ENCODE results near the gene ZNF132. TPM values are rescaled to one million over a fixed set of nuclear protein-coding genes. Genes with fewer than 3 reads are reported as not detected.

Gene ZNF132
- polyA plus RNA-seq, 2 donors: 0.83 to 0.89 TPM

- 77 to 85% methylated on average over 4 of the region's 4 CpGs for WGBS, 2 donors
- Histone ChIP-seq H3K27ac (ENCODE audit: low read depth in 2 of 2, low read length in 1 of 2) (peak overlapping the region in 1 of 2 donors; percentile 96), H3K9me3 (ENCODE audit: control insufficient read depth in 2 of 2, insufficient read depth in 1 of 2, low read depth in 1 of 2, low read length in 1 of 2) (no peaks in the 10 kb centered on the region), H3K27me3 (ENCODE audit: control insufficient read depth in 1 of 2, insufficient read depth in 2 of 2, low read length in 2 of 2) (no peaks in the 10 kb centered on the region), H3K4me3 (ENCODE audit: low read depth in 1 of 2, low read length in 2 of 2) (no peak overlapping the region), H3K4me1 (ENCODE audit: control insufficient read depth in 2 of 2, insufficient read depth in 2 of 2, low read length in 1 of 2) (peaks cover 7 to 23% of the 10 kb centered on the region in 2 donors), H3K36me3 (ENCODE audit: control insufficient read depth in 2 of 2, insufficient read depth in 2 of 2, low read length in 1 of 2) (peaks cover 4 to 18% of the 10 kb centered on the region in 2 donors)
These were observed 46.3 kb downstream of the ZNF132 start for GRCh38 chr19:58393725-58394033.

GRCh38 chr19:58392945-58393724 is 46.8 kb downstream of the ZNF132 start:
- H3K9me3 ChIP-seq (ENCODE audit: control insufficient read depth in 2 of 2, insufficient read depth in 1 of 2, low read depth in 1 of 2, low read length in 1 of 2): no peaks in the 10 kb centered on the region
- H3K4me1 ChIP-seq (ENCODE audit: control insufficient read depth in 2 of 2, insufficient read depth in 2 of 2, low read length in 1 of 2): peaks cover 7 to 24% of the 10 kb centered on the region in 2 donors
- peak overlapping the region in 1 of 2 donors; percentile 42 for H3K27ac ChIP-seq (ENCODE audit: low read depth in 2 of 2, low read length in 1 of 2)
- 88 to 91% methylated on average over 26 of the region's 26 CpGs for WGBS, 2 donors
- H3K27me3 ChIP-seq (ENCODE audit: control insufficient read depth in 1 of 2, insufficient read depth in 2 of 2, low read length in 2 of 2): no peaks in the 10 kb centered on the region
- H3K36me3 ChIP-seq (ENCODE audit: control insufficient read depth in 2 of 2, insufficient read depth in 2 of 2, low read length in 1 of 2): peaks cover 4 to 19% of the 10 kb centered on the region in 2 donors
- no peak overlapping the region for H3K4me3 ChIP-seq (ENCODE audit: low read depth in 1 of 2, low read length in 2 of 2)

GRCh38 chr19:58388175-58388526 is 51.8 kb downstream of the ZNF132 start:
- WGBS, 2 donors: 73 to 74% methylated on average over 3 of the region's 3 CpGs
- peaks cover 0 to 7% of the 10 kb centered on the region in 2 donors for H3K36me3 ChIP-seq (ENCODE audit: control insufficient read depth in 2 of 2, insufficient read depth in 2 of 2, low read length in 1 of 2)
- H3K27ac ChIP-seq (ENCODE audit: low read depth in 2 of 2, low read length in 1 of 2): no peak overlapping the region
- no peaks in the 10 kb centered on the region for H3K27me3 ChIP-seq (ENCODE audit: control insufficient read depth in 1 of 2, insufficient read depth in 2 of 2, low read length in 2 of 2)
- H3K4me3 ChIP-seq (ENCODE audit: low read depth in 1 of 2, low read length in 2 of 2): peak overlapping the region; percentile 66 to 80
- peaks cover 7 to 17% of the 10 kb centered on the region in 2 donors for H3K4me1 ChIP-seq (ENCODE audit: control insufficient read depth in 2 of 2, insufficient read depth in 2 of 2, low read length in 1 of 2)
- no peaks in the 10 kb centered on the region for H3K9me3 ChIP-seq (ENCODE audit: control insufficient read depth in 2 of 2, insufficient read depth in 1 of 2, low read depth in 1 of 2, low read length in 1 of 2)

- Histone ChIP-seq H3K4me3 (ENCODE audit: low read depth in 1 of 2, low read length in 2 of 2) (peak overlapping the region; percentile 66 to 80), H3K27ac (ENCODE audit: low read depth in 2 of 2, low read length in 1 of 2) (peak overlapping the region; percentile 41 to 62), H3K4me1 (ENCODE audit: control insufficient read depth in 2 of 2, insufficient read depth in 2 of 2, low read length in 1 of 2) (peaks cover 7 to 15% of the 10 kb centered on the region in 2 donors), H3K36me3 (ENCODE audit: control insufficient read depth in 2 of 2, insufficient read depth in 2 of 2, low read length in 1 of 2) (peaks cover 0 to 2% of the 10 kb centered on the region in 2 donors), H3K9me3 (ENCODE audit: control insufficient read depth in 2 of 2, insufficient read depth in 1 of 2, low read depth in 1 of 2, low read length in 1 of 2) (no peaks in the 10 kb centered on the region), H3K27me3 (ENCODE audit: control insufficient read depth in 1 of 2, insufficient read depth in 2 of 2, low read length in 2 of 2) (no peaks in the 10 kb centered on the region)
- WGBS, 2 donors: 7 to 8% methylated on average over 39 of the region's 39 CpGs
These were observed 52.4 kb downstream of the ZNF132 start for GRCh38 chr19:58387338-58388174.

GRCh38 chr19:58386576-58387337 is 53.2 kb downstream of the ZNF132 start, which contains the start of gene RPS5:
Gene RPS5 (plus strand): TSS chr19:58387269. CDS start chr19:58388138, 869 bp downstream.
- WGBS, 2 donors: 0 to 1% methylated on average over 64 of the region's 64 CpGs
- Histone ChIP-seq H3K27me3 (ENCODE audit: control insufficient read depth in 1 of 2, insufficient read depth in 2 of 2, low read length in 2 of 2) (no peaks in the 10 kb centered on the region), H3K4me1 (ENCODE audit: control insufficient read depth in 2 of 2, insufficient read depth in 2 of 2, low read length in 1 of 2) (peaks cover 9 to 18% of the 10 kb centered on the region in 2 donors), H3K9me3 (ENCODE audit: control insufficient read depth in 2 of 2, insufficient read depth in 1 of 2, low read depth in 1 of 2, low read length in 1 of 2) (no peaks in the 10 kb centered on the region), H3K36me3 (ENCODE audit: control insufficient read depth in 2 of 2, insufficient read depth in 2 of 2, low read length in 1 of 2) (peaks cover 0 to 4% of the 10 kb centered on the region in 2 donors), H3K4me3 (ENCODE audit: low read depth in 1 of 2, low read length in 2 of 2) (peak within 1 kb of the TSS; percentile 80 to 84), H3K27ac (ENCODE audit: low read depth in 2 of 2, low read length in 1 of 2) (peak within 1 kb of the TSS; percentile 98 to 99)

GRCh38 chr19:58385891-58386575 is 53.9 kb downstream of the ZNF132 start:
- peak overlapping the region; percentile 98 to 99 for H3K27ac ChIP-seq (ENCODE audit: low read depth in 2 of 2, low read length in 1 of 2)
- WGBS, 2 donors: 5 to 6% methylated on average over 32 to 36 of the region's 36 CpGs
- H3K36me3 ChIP-seq (ENCODE audit: control insufficient read depth in 2 of 2, insufficient read depth in 2 of 2, low read length in 1 of 2): peaks cover 0 to 4% of the 10 kb centered on the region in 2 donors
- no peaks in the 10 kb centered on the region for H3K27me3 ChIP-seq (ENCODE audit: control insufficient read depth in 1 of 2, insufficient read depth in 2 of 2, low read length in 2 of 2)
- H3K9me3 ChIP-seq (ENCODE audit: control insufficient read depth in 2 of 2, insufficient read depth in 1 of 2, low read depth in 1 of 2, low read length in 1 of 2): no peaks in the 10 kb centered on the region
- peak overlapping the region; percentile 80 to 84 for H3K4me3 ChIP-seq (ENCODE audit: low read depth in 1 of 2, low read length in 2 of 2)
- peaks cover 9 to 21% of the 10 kb centered on the region in 2 donors for H3K4me1 ChIP-seq (ENCODE audit: control insufficient read depth in 2 of 2, insufficient read depth in 2 of 2, low read length in 1 of 2)

- Histone ChIP-seq H3K4me1 (ENCODE audit: control insufficient read depth in 2 of 2, insufficient read depth in 2 of 2, low read length in 1 of 2) (peaks cover 9 to 21% of the 10 kb centered on the region in 2 donors), H3K27ac (ENCODE audit: low read depth in 2 of 2, low read length in 1 of 2) (peak overlapping the region; percentile 98 to 99), H3K9me3 (ENCODE audit: control insufficient read depth in 2 of 2, insufficient read depth in 1 of 2, low read depth in 1 of 2, low read length in 1 of 2) (no peaks in the 10 kb centered on the region), H3K36me3 (ENCODE audit: control insufficient read depth in 2 of 2, insufficient read depth in 2 of 2, low read length in 1 of 2) (peaks cover 0 to 4% of the 10 kb centered on the region in 2 donors), H3K4me3 (ENCODE audit: low read depth in 1 of 2, low read length in 2 of 2) (peak overlapping the region in 1 of 2 donors; percentile 80), H3K27me3 (ENCODE audit: control insufficient read depth in 1 of 2, insufficient read depth in 2 of 2, low read length in 2 of 2) (no peaks in the 10 kb centered on the region)
- WGBS, 2 donors: 70% methylated on average over 9 of the region's 9 CpGs
These were observed 54.6 kb downstream of the ZNF132 start for GRCh38 chr19:58385313-58385890.

- peaks cover 0 to 3% of the 10 kb centered on the region in 2 donors for H3K36me3 ChIP-seq (ENCODE audit: control insufficient read depth in 2 of 2, insufficient read depth in 2 of 2, low read length in 1 of 2)
- whole genome bisulfite sequencing, 2 donors: 90% methylated on average over 6 of the region's 6 CpGs
- no peaks in the 10 kb centered on the region for H3K9me3 ChIP-seq (ENCODE audit: control insufficient read depth in 2 of 2, insufficient read depth in 1 of 2, low read depth in 1 of 2, low read length in 1 of 2)
- peaks cover 8 to 31% of the 10 kb centered on the region in 2 donors for H3K4me1 ChIP-seq (ENCODE audit: control insufficient read depth in 2 of 2, insufficient read depth in 2 of 2, low read length in 1 of 2)
- no peak overlapping the region for H3K4me3 ChIP-seq (ENCODE audit: low read depth in 1 of 2, low read length in 2 of 2)
- no peak overlapping the region for H3K27ac ChIP-seq (ENCODE audit: low read depth in 2 of 2, low read length in 1 of 2)
- no peaks in the 10 kb centered on the region for H3K27me3 ChIP-seq (ENCODE audit: control insufficient read depth in 1 of 2, insufficient read depth in 2 of 2, low read length in 2 of 2)
These were observed 56.9 kb downstream of the ZNF132 start for GRCh38 chr19:58382997-58383603.

Measured in esophagus (tissue), 2 donors.